Loucy (cell line): Measurements from ENCODE around the gene ANKRD10.

ENCODE experiments used
- H2AFZ ChIP-seq: fragments of 200-600 bp; sonication (generic); 2 replicates; pipeline ENCODE4 v1.6.0; 2016; ENCODE audit warnings: antibody characterized with exemption, mild to moderate bottlenecking, low read length, moderate library complexity
- H3F3A ChIP-seq: fragments of 200-600 bp; 2 replicates; pipeline ENCODE4 v1.6.0; 2016; ENCODE audit warnings: antibody characterized with exemption, low read depth, mild to moderate bottlenecking
- H3K27me3 ChIP-seq: fragments of 200-600 bp; sonication (generic); 2 replicates; pipeline ENCODE4 v1.6.1; 2014; ENCODE audit warnings: low read length, mild to moderate bottlenecking; ENCODE audit not compliant: insufficient read depth, poor library complexity, severe bottlenecking
- H3K36me3 ChIP-seq: fragments of 200-600 bp; sonication (generic); 2 replicates; pipeline ENCODE4 v1.6.1; 2016; ENCODE audit warnings: low read length; ENCODE audit not compliant: insufficient read depth
- H3K4me1 ChIP-seq: fragments of 200-600 bp; sonication (generic); 2 replicates; pipeline ENCODE4 v1.5.1; 2014; ENCODE audit warnings: low read length, mild to moderate bottlenecking; ENCODE audit not compliant: insufficient read depth, poor library complexity, severe bottlenecking
- H3K4me2 ChIP-seq: fragments of 200-600 bp; sonication (generic); 2 replicates; pipeline ENCODE4 v1.6.0; 2014; ENCODE audit warnings: antibody characterized with exemption, low read length, low read depth, mild to moderate bottlenecking; ENCODE audit not compliant: poor library complexity, severe bottlenecking
- H3K4me3 ChIP-seq: fragments of 200-600 bp; sonication (generic); 2 replicates; pipeline ENCODE4 v1.5.1; 2014; ENCODE audit warnings: low read length, mild to moderate bottlenecking, mixed read lengths; ENCODE audit not compliant: poor library complexity, severe bottlenecking
- H3K79me2 ChIP-seq: fragments of 200-600 bp; sonication (generic); 2 replicates; pipeline ENCODE4 v1.6.1; 2014; ENCODE audit warnings: low read length; ENCODE audit not compliant: insufficient read depth
- H3K9ac ChIP-seq: fragments of 200-600 bp; sonication (generic); 2 replicates; pipeline ENCODE4 v1.6.0; 2014; ENCODE audit warnings: mild to moderate bottlenecking, low read depth, low read length, moderate library complexity; ENCODE audit not compliant: poor library complexity, severe bottlenecking
- H3K9me2 ChIP-seq: fragments of 200-600 bp; sonication (generic); replicated peaks from 2 replicates; pipeline ENCODE4 v1.6.1; 2016; ENCODE audit warnings: low read depth, low read length, mixed read lengths
- H3K9me3 ChIP-seq: fragments of 200-600 bp; sonication (generic); 2 replicates; pipeline ENCODE4 v1.6.1; 2014; ENCODE audit warnings: mild to moderate bottlenecking, antibody characterized with exemption, low read length, low read depth; ENCODE audit not compliant: insufficient read depth
- H4K20me1 ChIP-seq: fragments of 200-600 bp; sonication (generic); 2 replicates; pipeline ENCODE4 v1.6.0; 2014; ENCODE audit warnings: antibody characterized with exemption, low read length, mild to moderate bottlenecking; ENCODE audit not compliant: insufficient read depth, poor library complexity, severe bottlenecking
- EZH2phosphoT487 ChIP-seq: fragments of 200-600 bp; IDR thresholded peaks from 2 replicates; pipeline ENCODE4 v1.6.1; 2018; ENCODE audit warnings: antibody characterized with exemption, mild to moderate bottlenecking, moderate library complexity, borderline replicate concordance
- TF ChIP-seq, protein P1 (sequence below): fragments of 200-600 bp; sonication (generic); conservative IDR thresholded peaks from 2 replicates; pipeline ENCODE4 v1.5.1; 2014; ENCODE audit warnings: mild to moderate bottlenecking, antibody characterized with exemption, low read length

Gene ANKRD10

DNA sequence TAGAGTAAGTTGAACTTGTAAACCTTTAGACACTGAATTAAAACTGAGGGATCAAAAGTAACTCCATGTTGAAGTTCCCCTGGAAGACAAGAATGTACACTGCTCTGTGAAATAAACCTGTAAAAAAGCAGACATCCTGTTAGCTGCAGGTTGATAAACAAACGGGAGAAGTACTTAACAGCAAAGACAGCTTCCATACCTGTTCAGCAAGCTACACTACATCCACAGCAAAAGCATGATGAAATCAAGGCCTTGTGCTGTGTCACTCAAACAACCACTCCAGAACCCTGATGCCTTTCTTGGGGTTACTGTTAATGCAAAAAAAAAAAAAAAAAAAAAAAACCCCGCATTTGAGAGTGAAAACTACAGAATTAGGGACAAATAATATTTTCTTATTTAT is 20.8 kb downstream of the ANKRD10 start:
- Histone ChIP-seq H3K27me3 (no peaks in the 10 kb centered on the region), H4K20me1 (peaks cover 10% of the 10 kb centered on the region), H3K4me2 (no peak overlapping the region), H3K4me1 (no peaks in the 10 kb centered on the region), H3K36me3 (peaks cover 54% of the 10 kb centered on the region; the same call in 1 of the 2 replicates), H3K79me2 (peaks cover 8% of the 10 kb centered on the region; the same call in 1 of the 2 replicates), H3K9me2 (no peaks in the 10 kb centered on the region), H3K4me3 (no peak overlapping the region), H3K9me3 (no peaks in the 10 kb centered on the region), H2AFZ (no peak overlapping the region), H3K9ac (no peak overlapping the region), H3F3A (no peaks in the 10 kb centered on the region)
- no peak for TF ChIP-seq EZH2phosphoT487
- TF ChIP-seq, protein P1, sequence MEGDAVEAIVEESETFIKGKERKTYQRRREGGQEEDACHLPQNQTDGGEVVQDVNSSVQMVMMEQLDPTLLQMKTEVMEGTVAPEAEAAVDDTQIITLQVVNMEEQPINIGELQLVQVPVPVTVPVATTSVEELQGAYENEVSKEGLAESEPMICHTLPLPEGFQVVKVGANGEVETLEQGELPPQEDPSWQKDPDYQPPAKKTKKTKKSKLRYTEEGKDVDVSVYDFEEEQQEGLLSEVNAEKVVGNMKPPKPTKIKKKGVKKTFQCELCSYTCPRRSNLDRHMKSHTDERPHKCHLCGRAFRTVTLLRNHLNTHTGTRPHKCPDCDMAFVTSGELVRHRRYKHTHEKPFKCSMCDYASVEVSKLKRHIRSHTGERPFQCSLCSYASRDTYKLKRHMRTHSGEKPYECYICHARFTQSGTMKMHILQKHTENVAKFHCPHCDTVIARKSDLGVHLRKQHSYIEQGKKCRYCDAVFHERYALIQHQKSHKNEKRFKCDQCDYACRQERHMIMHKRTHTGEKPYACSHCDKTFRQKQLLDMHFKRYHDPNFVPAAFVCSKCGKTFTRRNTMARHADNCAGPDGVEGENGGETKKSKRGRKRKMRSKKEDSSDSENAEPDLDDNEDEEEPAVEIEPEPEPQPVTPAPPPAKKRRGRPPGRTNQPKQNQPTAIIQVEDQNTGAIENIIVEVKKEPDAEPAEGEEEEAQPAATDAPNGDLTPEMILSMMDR = no peak

DNA sequence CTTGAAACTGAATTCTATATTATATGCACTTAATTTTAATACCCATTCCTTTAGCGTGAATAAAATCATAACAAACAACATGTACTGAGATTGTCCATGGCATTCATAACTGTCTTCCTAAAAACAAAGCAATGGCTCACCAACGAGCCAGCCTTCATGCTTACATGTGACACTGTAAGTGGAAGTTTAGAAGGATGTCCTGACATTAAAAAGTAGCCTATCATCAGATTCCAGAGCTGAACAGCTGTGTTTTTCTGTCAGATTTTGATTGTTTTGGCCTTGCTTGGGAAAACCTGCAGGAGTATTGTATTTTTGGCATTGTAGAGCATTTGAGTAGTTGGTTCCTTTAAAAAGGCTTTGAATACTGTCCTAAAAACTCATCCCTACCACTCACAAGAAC is 21.3 kb downstream of the ANKRD10 start:
- TF ChIP-seq, protein P1 = no peak
- no peak for TF ChIP-seq EZH2phosphoT487
- no peaks in the 10 kb centered on the region for H3K27me3 ChIP-seq
- H3F3A ChIP-seq = no peaks in the 10 kb centered on the region
- peaks cover 10% of the 10 kb centered on the region for H4K20me1 ChIP-seq
- no peaks in the 10 kb centered on the region for H3K9me2 ChIP-seq
- H3K4me2 ChIP-seq = no peak overlapping the region
- H3K79me2 ChIP-seq = peaks cover 8% of the 10 kb centered on the region; the same call in 1 of the 2 replicates
- no peak overlapping the region for H3K9ac ChIP-seq
- peaks cover 51% of the 10 kb centered on the region; the same call in 1 of the 2 replicates for H3K36me3 ChIP-seq
- no peaks in the 10 kb centered on the region for H3K4me1 ChIP-seq
- H3K9me3 ChIP-seq = no peaks in the 10 kb centered on the region
- no peak overlapping the region for H3K4me3 ChIP-seq
- no peak overlapping the region for H2AFZ ChIP-seq

- H3F3A ChIP-seq = no peaks in the 10 kb centered on the region
- H3K36me3 ChIP-seq = peaks cover 32% of the 10 kb centered on the region; the same call in 1 of the 2 replicates
- H3K4me1 ChIP-seq = no peaks in the 10 kb centered on the region
- no peak overlapping the region for H2AFZ ChIP-seq
- no peaks in the 10 kb centered on the region for H3K27me3 ChIP-seq
- H3K4me3 ChIP-seq = no peak overlapping the region
- no peak overlapping the region for H3K4me2 ChIP-seq
- H3K9me2 ChIP-seq = no peaks in the 10 kb centered on the region
- no peak overlapping the region for H3K9ac ChIP-seq
- no peaks in the 10 kb centered on the region for H3K9me3 ChIP-seq
- TF ChIP-seq EZH2phosphoT487 = no peak
- TF ChIP-seq, protein P1 = no peak
- H4K20me1 ChIP-seq = no peaks in the 10 kb centered on the region
- H3K79me2 ChIP-seq = no peaks in the 10 kb centered on the region
Measured at GRCh38 chr13:110890279-110891165, 24.3 kb downstream of the ANKRD10 start.
